GM19240 (cell line): Measurements from ENCODE around the gene VCP.
"Not testable (repeated sequence)": the region's sequence is repeated elsewhere in the genome, so short reads cannot be mapped to it uniquely, and the experiment has no call there.

ENCODE experiments used
- DNase-seq: peaks from one replicate; pipeline ENCODE4 v3.0.0; 2011; ENCODE audit warnings: low spot score; ENCODE audit not compliant: insufficient read length

Gene VCP

DNA sequence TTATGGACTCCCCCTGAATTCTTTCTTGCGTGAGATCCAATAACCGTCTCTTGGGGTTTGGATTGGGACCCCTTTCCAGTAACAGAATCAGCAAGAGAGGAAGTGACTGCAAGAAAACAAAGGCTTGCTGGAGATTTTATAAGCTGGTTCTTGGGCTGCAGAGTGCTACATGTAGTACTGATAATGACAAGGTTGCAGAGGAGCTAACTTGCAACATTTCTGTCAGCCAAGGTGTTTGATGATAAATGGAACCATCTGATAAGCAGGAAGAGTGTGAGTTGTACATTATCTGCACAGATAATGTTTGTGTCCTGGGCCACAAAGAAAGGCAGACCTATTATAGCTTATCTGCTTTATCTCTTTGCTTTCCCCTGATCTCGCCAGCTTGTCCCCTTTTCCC, 45.8 kb downstream of the VCP start:
- DNase-seq, result no peak

- DNase-seq, result not testable (repeated sequence)
Observed at GRCh38 chr9:35023443-35023842, 49.0 kb downstream of the VCP start.

GRCh38 chr9:35014517-35014916, 57.9 kb downstream of the VCP start:
- no peak for DNase-seq

- no peak for DNase-seq
Observed at GRCh38 chr9:35010351-35010958, 62.0 kb downstream of the VCP start.
